Activated T-cell treated with anti-CD3 and anti-CD28 coated beads, Interleukin-2, amount 50 U/mL, for 72 hours (primary cell): ENCODE data around the gene ISCU. TPM values are rescaled to one million over a fixed set of nuclear protein-coding genes. Genes with fewer than 3 reads are reported as not detected.

ENCODE experiments used
- ATAC-seq, 2 donors: fragments of 150-1000 bp; cut with Tn5 transposase; replicated peaks in 1 of 2; 2 replicates each; pipeline ENCODE4 v1.10.0; 2021; ENCODE audit warnings: moderate library complexity in 2 of 2, mild to moderate bottlenecking in 1 of 2
- DNase-seq, 2 donors: peaks; one replicate each; pipeline ENCODE4 v3.0.0; 2021 to 2022; ENCODE audit warnings: mixed read lengths in 1 of 2
- H3K27ac Mint-ChIP-seq: one replicate; pipeline ENCODE4 v1.8.0; 2022; ENCODE audit warnings: mild to moderate bottlenecking, moderate library complexity, mixed read lengths
- H3K27me3 Mint-ChIP-seq: one replicate; pipeline ENCODE4 v1.8.0; 2022; ENCODE audit warnings: low read depth, mixed read lengths
- H3K36me3 Mint-ChIP-seq, 2 donors: one replicate each; pipeline ENCODE4 v1.8.0; 2022; ENCODE audit warnings: mixed read lengths in 2 of 2, mild to moderate bottlenecking in 1 of 2; ENCODE audit not compliant: insufficient read depth in 2 of 2
- H3K4me1 Mint-ChIP-seq: one replicate; pipeline ENCODE4 v1.8.0; 2022; ENCODE audit warnings: low read depth, mixed read lengths
- H3K4me3 Mint-ChIP-seq, 2 donors: one replicate each; pipeline ENCODE4 v1.8.0; 2022; ENCODE audit warnings: mild to moderate bottlenecking in 2 of 2, mixed read lengths in 2 of 2, moderate library complexity in 2 of 2
- H3K9me3 Mint-ChIP-seq, 2 donors: one replicate each; pipeline ENCODE4 v1.8.0; 2022; ENCODE audit warnings: mixed read lengths in 2 of 2
- total RNA-seq, 2 donors: library from RNA; stranded (reverse); gene quantifications; one replicate each; pipeline ENCODE4 v1.2.3, GENCODE V29; 2022

The ISCU gene
- total RNA-seq, 2 donors from 2014 or later = 115 to 139 TPM

DNA sequence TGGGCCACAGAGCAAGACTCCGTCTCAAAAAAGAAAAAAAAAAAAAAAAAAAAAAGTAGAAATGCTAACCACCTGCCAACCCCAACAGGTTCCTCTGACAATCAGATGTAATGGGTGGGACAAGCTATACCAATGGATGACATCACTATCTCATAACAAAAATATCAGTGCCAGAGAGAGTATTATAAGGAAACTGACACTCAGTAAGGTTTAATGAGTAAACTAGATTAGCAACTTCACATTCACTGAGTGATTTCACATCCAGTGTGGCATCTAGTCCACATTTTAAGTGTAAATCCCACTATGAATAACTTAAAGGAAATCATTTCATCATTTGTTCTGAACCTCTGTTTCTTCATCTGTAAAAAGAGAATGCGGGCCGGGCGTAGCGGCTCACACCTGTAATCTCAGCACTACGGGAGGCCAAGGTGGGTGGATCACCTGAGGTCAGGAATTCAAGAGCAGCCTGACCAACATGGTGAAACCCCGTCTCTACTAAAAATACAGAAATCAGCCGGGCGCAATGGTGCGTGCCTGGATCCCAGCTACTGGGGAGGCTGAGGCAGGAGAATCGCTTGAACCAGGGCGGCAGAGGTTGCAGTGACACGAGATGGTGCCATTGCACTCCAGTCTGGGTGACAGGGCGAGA is 3.3 kb upstream of the ISCU start:
- Mint-ChIP-seq H3K27me3 (no peaks in the 10 kb centered on the region), H3K27ac (peak overlapping the region; percentile 100), H3K9me3 (no peaks in the 10 kb centered on the region), H3K4me1 (peaks cover 68% of the 10 kb centered on the region), H3K36me3 (peaks cover 7 to 13% of the 10 kb centered on the region in 2 donors), H3K4me3 (peak overlapping the region; percentile 95 to 96)
- DNase-seq = peak; percentile 43 to 61
- ATAC-seq = peak; percentile 30 to 41

DNA sequence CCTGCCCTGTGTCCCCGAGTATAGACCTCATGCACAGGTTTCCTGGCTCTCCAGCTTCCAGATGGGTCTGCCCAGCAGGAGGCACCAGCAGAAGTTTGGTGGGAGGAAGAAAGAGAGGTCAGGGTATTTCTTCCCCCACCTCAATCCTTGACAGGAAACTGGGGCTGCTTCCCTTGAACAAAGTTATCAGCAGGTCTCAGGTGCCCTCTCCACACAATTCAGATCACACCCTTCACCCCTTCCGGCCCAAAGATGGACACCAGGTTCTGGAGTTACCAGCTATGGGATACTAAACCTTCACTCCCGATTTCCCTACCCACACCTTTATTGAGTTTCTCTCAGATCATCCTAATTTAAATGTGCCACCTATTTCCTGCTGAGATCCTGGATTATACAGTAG is 2.6 kb upstream of the ISCU start:
- peak overlapping the region; percentile 95 to 96 for H3K4me3 Mint-ChIP-seq
- H3K4me1 Mint-ChIP-seq = peaks cover 70% of the 10 kb centered on the region
- H3K36me3 Mint-ChIP-seq = peaks cover 10 to 13% of the 10 kb centered on the region in 2 donors
- no peak for DNase-seq
- H3K27ac Mint-ChIP-seq = peak overlapping the region; percentile 100
- no peak for ATAC-seq
- no peaks in the 10 kb centered on the region for H3K9me3 Mint-ChIP-seq
- H3K27me3 Mint-ChIP-seq = no peaks in the 10 kb centered on the region

DNA sequence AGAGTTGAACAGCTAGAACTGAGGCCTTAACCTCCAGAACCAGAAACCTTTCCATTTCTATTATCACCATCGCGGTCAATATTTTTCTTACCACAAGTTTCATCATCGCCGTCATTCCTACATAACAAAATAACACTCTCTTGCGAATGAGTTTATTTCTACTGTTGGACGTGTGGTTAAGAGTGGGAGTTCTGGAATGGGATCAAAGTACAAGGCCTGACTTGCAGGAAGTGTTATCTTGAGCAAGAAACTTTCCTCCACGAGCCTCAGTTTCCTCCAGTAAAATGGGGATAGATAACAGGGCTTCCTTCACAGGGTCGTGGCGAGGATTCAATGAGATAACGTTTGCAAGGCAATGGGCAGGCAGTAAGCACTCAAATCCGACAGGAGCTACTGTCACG is 2.1 kb upstream of the ISCU start:
- Mint-ChIP-seq H3K27ac (peak overlapping the region; percentile 100), H3K27me3 (no peaks in the 10 kb centered on the region), H3K4me3 (peak overlapping the region; percentile 95 to 96), H3K36me3 (peaks cover 12 to 13% of the 10 kb centered on the region in 2 donors), H3K4me1 (peaks cover 65% of the 10 kb centered on the region), H3K9me3 (no peaks in the 10 kb centered on the region)
- ATAC-seq (no peak), DNase-seq (no peak)

DNA sequence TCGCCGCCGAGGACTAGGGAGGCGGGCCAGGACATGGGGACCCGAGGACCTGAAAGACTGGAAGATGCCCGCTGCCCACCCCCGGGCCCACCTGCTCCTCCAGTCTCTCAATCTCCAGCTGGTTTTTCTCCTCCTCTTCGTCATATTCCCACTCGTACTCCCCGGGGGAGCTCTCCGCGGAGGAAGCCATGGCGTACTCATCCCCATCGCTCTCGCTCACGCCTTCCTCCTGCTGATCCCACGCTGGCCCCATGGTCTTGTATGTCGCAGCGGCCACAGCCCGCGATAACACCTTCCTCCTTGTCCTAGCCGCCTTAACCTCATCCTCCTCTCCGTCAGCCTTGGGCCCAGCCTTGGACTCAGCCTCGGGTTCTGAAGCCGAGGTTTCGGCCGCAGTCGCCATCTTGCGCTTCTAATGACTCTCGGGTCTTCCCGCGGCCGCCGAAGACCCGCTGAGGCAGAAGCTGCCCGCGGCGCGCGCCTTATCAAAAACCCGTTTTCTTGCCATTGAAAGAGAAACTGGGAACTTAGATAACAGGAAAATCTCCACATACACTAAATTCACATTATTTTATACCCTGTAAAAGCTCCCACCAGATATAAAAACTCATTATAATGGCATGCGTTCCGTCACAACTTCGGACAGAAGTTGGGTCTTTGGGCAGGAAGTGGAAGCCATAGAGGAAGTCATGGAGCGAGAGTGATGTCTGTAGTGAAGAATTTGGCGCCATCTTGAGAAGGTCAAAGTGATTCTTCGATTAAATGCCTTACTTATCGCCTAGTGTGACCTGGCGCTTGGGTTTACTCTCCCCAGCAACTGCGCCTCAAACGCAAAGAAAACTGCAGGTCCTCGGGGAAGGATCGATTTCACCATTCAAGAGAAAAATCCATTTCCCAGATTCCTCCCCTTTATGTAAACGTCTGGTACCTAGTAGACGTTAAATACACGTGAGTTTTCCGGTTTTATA is 1.4 kb upstream of the ISCU start, which contains the start of gene SART3:
SART3 (minus strand) TSS at position 422 of the 968 bp plus-strand sequence; CDS start at position 403, 19 bp downstream.
- DNase-seq (peak; percentile 83 to 89), ATAC-seq (peak; percentile 45 to 50)
- peaks cover 65% of the 10 kb centered on the region for H3K4me1 Mint-ChIP-seq
- H3K4me3 Mint-ChIP-seq = peak within 1 kb of the TSS; percentile 95 to 96
- H3K9me3 Mint-ChIP-seq = no peaks in the 10 kb centered on the region
- H3K27ac Mint-ChIP-seq = peak within 1 kb of the TSS; percentile 100
- peaks cover 13 to 15% of the 10 kb centered on the region in 2 donors for H3K36me3 Mint-ChIP-seq
- no peaks in the 10 kb centered on the region for H3K27me3 Mint-ChIP-seq

DNA sequence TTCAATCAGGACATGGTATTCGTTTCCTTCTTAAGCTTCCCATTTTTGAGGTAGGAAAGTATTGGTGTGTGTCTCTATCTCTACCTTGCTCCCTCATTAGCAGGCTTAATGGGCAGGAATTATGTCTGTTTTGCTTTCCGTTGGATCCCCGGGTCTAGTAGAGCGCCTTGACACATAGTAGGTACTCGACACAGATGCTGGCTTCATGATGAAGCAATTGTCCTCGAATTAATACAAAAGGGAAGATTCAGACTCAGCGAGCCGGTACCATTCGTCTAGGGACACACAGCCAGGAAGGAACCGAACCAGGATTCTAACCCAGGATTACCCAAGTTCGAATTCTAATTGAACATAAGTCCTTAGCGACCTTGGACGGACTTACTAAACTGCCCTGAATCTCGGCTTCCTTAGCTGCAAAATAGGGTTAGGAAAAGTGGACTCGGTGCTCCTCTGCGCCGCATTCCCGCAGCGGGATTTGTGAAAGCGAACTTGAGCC is 496 bp upstream of the ISCU start:
- Mint-ChIP-seq H3K4me3 (peak overlapping the region; percentile 95 to 96), H3K27me3 (no peaks in the 10 kb centered on the region), H3K36me3 (peaks cover 13 to 16% of the 10 kb centered on the region in 2 donors), H3K4me1 (peaks cover 64% of the 10 kb centered on the region), H3K9me3 (no peaks in the 10 kb centered on the region), H3K27ac (peak overlapping the region; percentile 100)
- peak in 1 of 2 donors; percentile 0 for ATAC-seq
- DNase-seq = no peak

DNA sequence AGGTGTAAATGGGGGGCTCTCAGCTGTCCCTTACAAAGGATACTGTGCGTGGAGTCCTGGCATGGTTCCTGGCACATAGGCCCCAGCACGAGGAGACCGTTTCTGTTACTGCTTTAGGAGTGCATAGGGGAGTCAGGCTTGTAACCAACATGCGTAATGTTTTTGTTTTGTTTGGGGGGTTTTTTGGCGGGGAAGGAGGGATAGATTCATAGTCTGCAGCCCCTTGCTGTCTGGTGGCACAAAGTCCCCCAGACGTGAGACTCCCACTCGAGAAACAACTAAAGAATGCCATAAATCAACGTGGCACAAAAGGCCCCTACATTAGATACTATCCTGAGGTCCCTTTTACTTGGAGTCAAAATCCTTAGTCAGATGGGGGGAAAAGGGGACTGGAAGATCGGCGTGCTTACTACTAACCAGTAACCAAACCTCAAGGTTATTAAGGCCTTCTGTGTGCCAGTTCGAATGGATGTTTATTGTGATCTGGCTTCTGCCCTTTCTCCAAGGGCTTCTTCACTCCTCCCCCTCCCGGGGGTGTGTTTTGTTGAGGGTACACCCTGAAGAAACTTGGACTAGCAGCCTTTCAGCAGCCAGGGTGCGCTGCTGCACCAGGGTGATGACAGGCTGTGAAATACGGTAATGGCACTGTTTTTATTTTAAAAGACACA is 874 bp downstream of the ISCU start:
- ATAC-seq = peak; percentile 56 to 59
- DNase-seq = peak; percentile 90 to 92
- H3K36me3 Mint-ChIP-seq = peaks cover 17 to 26% of the 10 kb centered on the region in 2 donors
- peak overlapping the region; percentile 95 to 96 for H3K4me3 Mint-ChIP-seq
- H3K27me3 Mint-ChIP-seq = no peaks in the 10 kb centered on the region
- no peaks in the 10 kb centered on the region for H3K9me3 Mint-ChIP-seq
- H3K27ac Mint-ChIP-seq = peak overlapping the region; percentile 95
- H3K4me1 Mint-ChIP-seq = peaks cover 64% of the 10 kb centered on the region

DNA sequence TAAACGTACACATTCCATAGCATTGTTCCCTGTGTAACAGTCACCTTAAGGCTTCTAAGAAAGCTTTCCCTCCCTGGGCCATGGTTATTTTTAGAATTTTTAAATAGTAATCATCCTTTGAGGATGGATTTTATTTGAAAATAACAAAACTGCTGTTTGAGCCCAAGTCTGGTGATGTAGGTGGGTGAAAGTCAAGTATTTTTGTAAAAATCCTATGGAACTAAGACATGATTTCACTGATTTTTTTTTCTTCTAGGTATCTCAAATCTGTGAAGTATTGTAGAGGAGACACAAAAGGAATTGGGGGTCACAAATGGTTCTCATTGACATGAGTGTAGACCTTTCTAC is 1.4 kb downstream of the ISCU start:
- H3K36me3 Mint-ChIP-seq = peaks cover 20 to 31% of the 10 kb centered on the region in 2 donors
- DNase-seq (no peak), ATAC-seq (no peak)
- H3K27me3 Mint-ChIP-seq = no peaks in the 10 kb centered on the region
- peak overlapping the region; percentile 95 for H3K27ac Mint-ChIP-seq
- H3K4me1 Mint-ChIP-seq = peaks cover 64% of the 10 kb centered on the region
- no peaks in the 10 kb centered on the region for H3K9me3 Mint-ChIP-seq
- H3K4me3 Mint-ChIP-seq = peak overlapping the region; percentile 95 to 96

DNA sequence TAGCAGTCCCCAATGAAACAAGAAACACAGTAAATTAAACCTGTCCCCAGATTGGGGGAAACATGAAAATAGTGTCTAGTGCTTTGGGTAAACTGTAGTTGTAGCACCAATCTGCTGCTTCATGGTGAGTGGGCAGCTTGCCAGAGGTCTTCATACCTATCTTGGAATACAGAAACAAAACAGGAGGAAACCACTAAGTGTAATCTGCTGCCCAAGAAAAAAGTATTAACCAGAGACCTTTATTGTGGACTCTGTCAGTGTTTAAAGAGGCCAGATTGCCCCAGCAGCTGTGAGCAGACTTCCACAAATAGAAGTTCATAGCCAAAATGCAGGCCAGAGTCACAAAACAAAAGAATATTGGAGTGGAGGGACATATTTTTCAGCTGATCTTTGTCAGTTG is 2.3 kb downstream of the ISCU start:
- no peaks in the 10 kb centered on the region for H3K9me3 Mint-ChIP-seq
- H3K4me1 Mint-ChIP-seq = peaks cover 64% of the 10 kb centered on the region
- DNase-seq = no peak
- H3K4me3 Mint-ChIP-seq = no peak overlapping the region
- no peak for ATAC-seq
- no peaks in the 10 kb centered on the region for H3K27me3 Mint-ChIP-seq
- peaks cover 26 to 31% of the 10 kb centered on the region in 2 donors for H3K36me3 Mint-ChIP-seq
- peak overlapping the region; percentile 95 for H3K27ac Mint-ChIP-seq

DNA sequence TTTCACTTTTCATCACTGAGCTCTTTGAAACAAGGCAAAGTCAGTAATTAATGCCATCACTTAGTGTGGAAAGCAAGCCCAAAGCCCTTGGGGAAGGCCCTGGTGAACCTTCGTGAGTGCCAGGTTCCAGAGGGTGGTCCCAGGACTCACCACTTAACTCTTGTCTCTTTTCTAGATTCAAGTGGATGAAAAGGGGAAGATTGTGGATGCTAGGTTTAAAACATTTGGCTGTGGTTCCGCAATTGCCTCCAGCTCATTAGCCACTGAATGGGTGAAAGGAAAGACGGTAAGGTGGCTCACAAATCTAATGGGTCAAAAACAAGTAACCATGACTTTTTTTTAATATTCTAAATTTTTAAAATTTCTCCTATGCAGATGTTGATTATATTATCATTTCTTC is 2.8 kb downstream of the ISCU start:
- Mint-ChIP-seq H3K4me1 (peaks cover 64% of the 10 kb centered on the region), H3K27me3 (no peaks in the 10 kb centered on the region)
- ATAC-seq = no peak

DNA sequence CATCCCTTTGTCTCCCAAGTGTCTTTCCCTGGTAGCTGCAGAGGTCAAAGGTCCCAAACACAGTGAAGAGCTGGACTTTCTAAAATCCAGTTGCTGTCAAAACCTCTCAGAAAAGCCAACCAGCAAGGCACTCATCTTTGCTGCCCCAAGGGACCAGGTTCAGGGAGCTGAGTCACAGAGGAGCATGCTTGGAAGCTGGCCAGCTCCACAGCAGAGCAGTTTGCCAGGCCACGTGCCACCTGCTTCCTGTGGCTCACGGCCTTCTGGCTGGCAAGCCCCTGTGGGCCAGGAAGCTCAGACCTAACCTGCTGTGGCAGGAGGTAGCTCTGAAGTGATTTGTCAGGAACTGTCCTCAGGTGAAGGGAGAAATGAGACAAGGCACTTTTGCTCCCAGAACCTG is 3.6 kb downstream of the ISCU start:
- H3K27me3 Mint-ChIP-seq = no peaks in the 10 kb centered on the region
- peak overlapping the region; percentile 58 for H3K27ac Mint-ChIP-seq
- peaks cover 72% of the 10 kb centered on the region for H3K4me1 Mint-ChIP-seq
- H3K36me3 Mint-ChIP-seq = peaks cover 17 to 26% of the 10 kb centered on the region in 2 donors
- peak; percentile 71 to 74 for DNase-seq
- H3K4me3 Mint-ChIP-seq = peak overlapping the region in 1 of 2 donors; percentile 32
- ATAC-seq = peak in 1 of 2 donors; percentile 19
- H3K9me3 Mint-ChIP-seq = no peaks in the 10 kb centered on the region

More for the DNA sequence above, 2.8 kb downstream of the ISCU start:
- peaks cover 23 to 29% of the 10 kb centered on the region in 2 donors for H3K36me3 Mint-ChIP-seq
- H3K9me3 Mint-ChIP-seq = no peaks in the 10 kb centered on the region
- H3K4me3 Mint-ChIP-seq = no peak overlapping the region
- no peak overlapping the region for H3K27ac Mint-ChIP-seq
- no peak for DNase-seq

DNA sequence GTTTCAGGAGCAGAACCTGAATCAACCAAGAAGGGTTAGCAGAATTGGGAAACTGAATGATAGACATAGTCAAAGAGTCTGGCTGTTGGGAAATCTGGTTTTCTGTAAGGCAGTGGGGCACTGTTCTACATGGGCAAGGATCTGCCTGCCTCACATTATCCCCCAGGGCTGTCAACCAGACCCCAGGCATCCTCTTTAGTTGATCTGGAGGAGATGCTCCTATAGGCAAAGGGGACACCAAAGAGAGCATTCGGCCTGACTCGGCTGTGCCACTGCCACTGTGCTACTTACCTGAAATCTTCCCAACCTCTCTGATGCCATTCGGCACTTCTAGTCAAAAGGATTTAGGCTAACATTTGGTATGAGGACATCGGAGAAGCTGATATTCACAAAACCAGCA is 4.1 kb downstream of the ISCU start:
- H3K4me3 Mint-ChIP-seq = no peak overlapping the region
- no peaks in the 10 kb centered on the region for H3K27me3 Mint-ChIP-seq
- H3K36me3 Mint-ChIP-seq = peaks cover 17 to 26% of the 10 kb centered on the region in 2 donors
- ATAC-seq (no peak), DNase-seq (no peak)
- H3K4me1 Mint-ChIP-seq = peaks cover 75% of the 10 kb centered on the region
- no peaks in the 10 kb centered on the region for H3K9me3 Mint-ChIP-seq
- no peak overlapping the region for H3K27ac Mint-ChIP-seq

DNA sequence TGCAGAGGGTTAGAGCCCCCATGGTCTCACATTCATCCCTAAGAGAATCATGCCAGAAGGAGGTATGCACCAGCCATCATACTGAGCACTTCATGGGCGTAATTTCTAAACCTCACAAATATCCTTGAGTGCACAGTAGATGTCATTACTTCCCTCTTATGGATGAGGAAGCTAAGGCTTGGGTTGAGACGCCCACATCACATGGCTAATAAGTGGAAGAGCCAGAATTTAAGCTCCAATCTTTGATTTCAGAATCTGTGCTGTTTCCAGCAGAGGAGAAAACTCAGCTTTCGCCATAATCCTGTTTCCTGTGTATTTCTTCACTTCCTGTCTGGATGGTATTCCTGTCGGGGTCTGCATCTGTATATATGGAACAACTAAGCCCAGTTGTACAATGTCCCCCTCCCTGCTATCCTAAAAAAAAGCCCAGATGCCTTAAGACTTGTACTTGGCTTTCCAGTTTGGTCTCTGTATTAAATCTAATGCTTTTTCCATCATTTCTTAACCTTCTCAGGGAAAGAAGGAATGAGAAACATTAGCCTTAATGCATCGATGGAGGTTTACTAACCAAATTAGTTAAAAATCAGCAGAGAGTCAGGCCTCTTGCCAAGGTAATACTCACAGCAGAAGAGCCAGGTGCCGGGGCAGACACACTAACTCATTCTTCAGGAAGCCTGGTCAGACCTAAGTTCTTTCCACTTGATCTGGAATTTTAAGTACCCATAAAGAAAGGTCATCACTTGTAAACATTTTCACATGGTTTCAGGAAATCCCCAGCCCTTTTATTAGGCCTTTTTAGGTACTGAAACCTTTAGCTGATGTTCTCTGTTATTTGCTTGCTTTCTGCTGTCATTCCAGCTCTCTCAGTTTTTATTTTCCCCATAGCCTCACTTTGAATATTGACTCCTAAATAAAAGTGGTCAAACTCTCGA is 5.3 kb downstream of the ISCU start:
- Mint-ChIP-seq H3K27ac (peak overlapping the region; percentile 83), H3K36me3 (peaks cover 17 to 26% of the 10 kb centered on the region in 2 donors), H3K27me3 (no peaks in the 10 kb centered on the region), H3K4me1 (peaks cover 86% of the 10 kb centered on the region), H3K4me3 (peak overlapping the region in 1 of 2 donors; percentile 84), H3K9me3 (no peaks in the 10 kb centered on the region)
- no peak for DNase-seq
- no peak for ATAC-seq
